IPS DF 6.9 (cell line): Measurements from ENCODE around the gene ISCU.
"Not testable (repeated sequence)": the region's sequence is repeated elsewhere in the genome, so short reads cannot be mapped to it uniquely, and the experiment has no call there.

Experiments
- DNase-seq: peaks from one replicate; pipeline ENCODE4 v3.0.0-alpha.2; 2013; ENCODE audit warnings: low read depth, low spot score
- H3K27ac ChIP-seq: one replicate; pipeline ENCODE4 v1.5.1; 2013; ENCODE audit warnings: low read length, control low read depth
- H3K27me3 ChIP-seq: 2 replicates; pipeline ENCODE4 v1.6.1; 2013; ENCODE audit warnings: mild to moderate bottlenecking, low read length; ENCODE audit not compliant: control insufficient read depth, insufficient read depth
- H3K36me3 ChIP-seq: 2 replicates; pipeline ENCODE4 v1.6.1; 2013; ENCODE audit warnings: low read length; ENCODE audit not compliant: control insufficient read depth, insufficient read depth
- H3K4me1 ChIP-seq: 2 replicates; pipeline ENCODE4 v1.6.1; 2013; ENCODE audit warnings: low read length; ENCODE audit not compliant: control insufficient read depth, insufficient read depth
- H3K4me3 ChIP-seq: 2 replicates; pipeline ENCODE4 v1.5.1; 2013; ENCODE audit warnings: mild to moderate bottlenecking, low read length
- H3K9me3 ChIP-seq: 2 replicates; pipeline ENCODE4 v1.6.1; 2013; ENCODE audit warnings: low read length, inconsistent platforms; ENCODE audit not compliant: control insufficient read depth, insufficient read depth
- WGBS: extraction: QIAGEN DNeasy Blood & Tissue Kit; methylation state at CpG from one replicate; pipeline ENCODE4 v1.1.7; 2013; ENCODE audit warnings: mixed read lengths, missing lambda C conversion rate; ENCODE audit not compliant: insufficient read length, insufficient coverage; 5-methylcytosine and 5-hydroxymethylcytosine counted together

ISCU gene

DNA sequence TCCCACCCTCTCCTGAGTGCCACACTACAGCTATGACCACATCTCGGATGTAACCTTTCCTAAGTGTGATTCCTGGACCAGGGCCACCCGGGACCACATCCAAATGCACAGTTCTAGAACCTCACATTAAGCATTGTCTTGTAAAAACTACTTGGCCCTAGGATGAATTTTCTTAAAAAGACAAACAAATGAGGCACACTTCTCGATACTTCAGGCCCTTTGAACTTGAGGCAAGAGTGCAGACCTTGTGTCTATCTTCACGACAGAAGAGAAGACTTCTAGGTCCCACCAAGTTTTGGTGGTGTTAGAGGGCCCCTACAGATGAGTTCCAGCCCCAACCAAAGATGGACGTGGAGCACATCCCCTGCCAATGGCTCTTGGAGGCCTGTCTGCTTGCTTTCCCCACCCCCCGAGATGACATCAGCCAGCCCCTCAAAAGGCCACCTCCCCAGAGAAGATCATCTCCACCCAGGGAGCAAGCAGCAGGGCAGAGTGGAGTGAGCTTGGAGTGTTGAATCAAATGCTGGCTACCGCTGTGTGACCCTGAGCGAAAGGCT is 9.3 kb downstream of the ISCU start:
- H3K4me1 ChIP-seq, result no peaks in the 10 kb centered on the region
- H3K27me3 ChIP-seq, result 0 out of 2 replicates have a peak, but pooled peaks cover 1% of the 10 kb centered on the region
- no peak for DNase-seq
- WGBS, result no CpG with 5 or more reads among the region's 8 CpGs
- H3K9me3 ChIP-seq, result no peaks in the 10 kb centered on the region
- no peak overlapping the region for H3K4me3 ChIP-seq
- H3K36me3 ChIP-seq, result peaks cover 7% of the 10 kb centered on the region; the same call in 1 of the 2 replicates
- H3K27ac ChIP-seq, result no peak overlapping the region

GRCh38 chr12:108572166-108572790 is 9.9 kb downstream of the ISCU start:
- H3K4me1 ChIP-seq, result no peaks in the 10 kb centered on the region
- H3K9me3 ChIP-seq, result no peaks in the 10 kb centered on the region
- DNase-seq, result no peak
- peaks cover 3% of the 10 kb centered on the region; the same call in 1 of the 2 replicates for H3K36me3 ChIP-seq
- no CpG with 5 or more reads among the region's 8 CpGs for WGBS
- no peak overlapping the region for H3K27ac ChIP-seq
- H3K27me3 ChIP-seq, result 0 out of 2 replicates have a peak, but pooled peaks cover 1% of the 10 kb centered on the region
- H3K4me3 ChIP-seq, result no peak overlapping the region

GRCh38 chr12:108573317-108573716 is 10.9 kb downstream of the ISCU start:
- Histone ChIP-seq H3K4me3 (no peak overlapping the region), H3K27me3 (0 out of 2 replicates have a peak, but pooled peaks cover 1% of the 10 kb centered on the region), H3K36me3 (peaks cover 3% of the 10 kb centered on the region; the same call in 1 of the 2 replicates), H3K4me1 (no peaks in the 10 kb centered on the region), H3K9me3 (no peaks in the 10 kb centered on the region), H3K27ac (no peak overlapping the region)
- no peak for DNase-seq
- WGBS, result no CpG with 5 or more reads among the region's 2 CpGs

GRCh38 chr12:108574276-108574675 is 11.9 kb downstream of the ISCU start:
- H3K27me3 ChIP-seq, H3K27ac ChIP-seq, H3K9me3 ChIP-seq, H3K4me3 ChIP-seq, H3K4me1 ChIP-seq, H3K36me3 ChIP-seq, DNase-seq: not testable (repeated sequence)
- WGBS, result no CpG with 5 or more reads among the region's 1 CpG

DNA sequence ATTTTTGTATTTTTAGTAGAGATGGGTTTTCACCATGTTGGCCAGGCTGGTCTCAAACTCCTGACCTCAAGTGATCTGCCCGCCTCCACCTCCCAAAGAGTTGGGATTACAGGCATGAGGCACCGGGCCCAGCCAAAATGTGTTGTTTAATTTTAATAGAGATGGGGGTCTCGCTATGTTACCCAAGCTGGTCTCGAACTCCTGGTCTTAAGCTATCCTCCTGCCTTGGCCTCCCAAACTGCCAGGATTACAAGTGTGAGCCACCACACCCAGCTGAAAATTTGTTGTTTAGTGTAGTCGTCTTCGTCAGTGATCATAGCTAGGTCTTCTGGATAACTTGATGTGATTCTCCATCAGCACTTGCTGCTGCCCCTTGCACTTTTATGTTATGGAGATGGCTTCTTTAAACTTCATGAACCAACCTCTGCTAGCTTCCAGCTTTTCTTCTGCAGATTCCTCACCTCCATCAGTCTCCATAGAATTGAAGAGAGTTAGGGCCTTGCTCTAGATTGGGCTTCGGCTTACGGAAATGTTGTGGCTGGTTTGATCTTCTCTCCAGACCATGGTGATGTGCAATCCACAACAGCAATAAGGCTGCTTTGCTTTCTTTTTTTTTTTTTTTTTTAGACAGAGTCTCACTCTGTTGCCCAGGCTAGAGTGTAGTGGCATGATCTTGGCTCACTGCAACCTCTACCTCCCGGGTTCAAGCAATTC is 13.0 kb downstream of the ISCU start:
- Histone ChIP-seq H3K4me1 (no peaks in the 10 kb centered on the region), H3K4me3 (no peak overlapping the region), H3K27me3 (0 out of 2 replicates have a peak, but pooled peaks cover 1% of the 10 kb centered on the region), H3K27ac (no peak overlapping the region), H3K9me3 (no peaks in the 10 kb centered on the region), H3K36me3 (no peaks in the 10 kb centered on the region)
- DNase-seq, result no peak
- WGBS, result no CpG with 5 or more reads among the region's 9 CpGs

DNA sequence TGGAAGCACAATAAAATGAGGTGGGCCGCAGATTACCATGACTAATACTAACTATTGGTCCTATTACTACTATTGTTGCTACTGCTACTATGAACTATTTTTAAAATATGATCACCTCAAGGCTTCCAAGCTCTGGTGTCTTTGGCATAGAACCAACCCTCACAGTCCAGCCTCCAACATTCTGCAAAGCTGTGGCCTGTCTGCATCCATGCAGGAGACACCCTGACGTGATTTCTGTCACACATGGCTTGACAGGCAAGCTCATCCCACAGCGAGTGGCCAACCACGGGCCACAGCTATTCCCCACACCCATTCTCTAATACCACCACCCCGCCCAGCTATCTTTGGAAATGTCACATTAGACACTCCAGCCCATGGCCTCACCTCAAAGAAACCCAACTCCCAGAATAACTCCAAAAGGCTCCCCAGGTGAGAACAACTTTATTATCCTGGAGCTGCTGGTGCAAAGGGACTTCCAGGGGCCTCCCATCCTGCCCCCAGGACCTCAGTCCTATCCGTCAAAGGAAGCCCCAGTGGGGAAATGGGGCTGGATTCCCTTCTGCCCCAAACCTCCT is 14.4 kb downstream of the ISCU start:
- no peak for DNase-seq
- Histone ChIP-seq H3K27me3 (0 out of 2 replicates have a peak, but pooled peaks cover 1% of the 10 kb centered on the region), H3K9me3 (no peaks in the 10 kb centered on the region), H3K27ac (no peak overlapping the region), H3K4me3 (no peak overlapping the region), H3K4me1 (no peaks in the 10 kb centered on the region), H3K36me3 (no peaks in the 10 kb centered on the region)
- WGBS, result no CpG with 5 or more reads among the region's 6 CpGs

DNA sequence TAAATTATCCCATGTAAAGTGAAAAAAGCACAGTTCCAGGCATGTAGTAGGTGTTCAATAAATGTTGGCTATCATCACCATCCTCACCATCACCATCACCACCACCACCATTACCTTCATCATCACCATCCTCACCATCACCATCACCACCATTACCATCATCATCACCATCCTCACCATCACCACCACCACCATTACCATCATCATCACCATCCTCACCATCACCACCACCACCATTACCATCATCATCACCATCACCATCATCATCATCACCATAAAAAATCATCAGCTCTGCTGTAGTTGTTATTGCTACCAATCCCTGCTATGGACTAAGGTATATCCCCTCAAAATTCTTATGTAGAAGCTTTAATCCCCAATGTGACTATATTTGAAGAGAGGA is 15.1 kb downstream of the ISCU start:
- H3K27me3 ChIP-seq, result 0 out of 2 replicates have a peak, but pooled peaks cover 1% of the 10 kb centered on the region
- H3K27ac ChIP-seq, result no peak overlapping the region
- no peaks in the 10 kb centered on the region for H3K36me3 ChIP-seq
- no peaks in the 10 kb centered on the region for H3K4me1 ChIP-seq
- no peaks in the 10 kb centered on the region for H3K9me3 ChIP-seq
- no peak overlapping the region for H3K4me3 ChIP-seq
- no peak for DNase-seq

- Histone ChIP-seq H3K27me3 (0 out of 2 replicates have a peak, but pooled peaks cover 1% of the 10 kb centered on the region), H3K27ac (no peak overlapping the region), H3K4me1 (no peaks in the 10 kb centered on the region), H3K4me3 (no peak overlapping the region), H3K36me3 (no peaks in the 10 kb centered on the region), H3K9me3 (no peaks in the 10 kb centered on the region)
- WGBS, result no CpG with 5 or more reads among the region's 2 CpGs
- DNase-seq, result no peak
These were observed 15.9 kb downstream of the ISCU start for GRCh38 chr12:108578264-108578663.

DNA sequence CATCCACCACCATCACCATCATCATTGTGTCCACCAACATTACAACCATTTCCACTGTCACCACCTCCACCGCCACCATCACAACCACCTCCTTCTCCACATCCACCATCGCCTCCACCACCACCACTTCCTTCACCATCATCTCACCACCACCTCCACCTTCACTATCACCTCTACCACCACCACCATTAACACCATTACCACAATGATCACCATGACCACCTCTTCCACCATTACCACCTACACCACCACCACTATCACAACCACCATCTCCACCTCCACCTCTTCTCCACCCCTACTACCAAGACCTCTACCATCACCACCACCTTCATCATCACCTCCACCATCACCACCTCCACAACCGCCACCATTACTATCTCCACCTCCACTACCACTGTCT is 16.4 kb downstream of the ISCU start:
- H3K27ac ChIP-seq, result no peak overlapping the region
- 100% methylated on average over 2 of the region's 3 CpGs for WGBS
- H3K9me3 ChIP-seq, result no peaks in the 10 kb centered on the region
- H3K4me3 ChIP-seq, result no peak overlapping the region
- H3K4me1 ChIP-seq, result no peaks in the 10 kb centered on the region
- no peaks in the 10 kb centered on the region for H3K36me3 ChIP-seq
- no peak for DNase-seq
- no peaks in the 10 kb centered on the region for H3K27me3 ChIP-seq

- H3K27ac ChIP-seq, result no peak overlapping the region
- H3K4me1 ChIP-seq, result no peaks in the 10 kb centered on the region
These were observed 18.1 kb downstream of the ISCU start for GRCh38 chr12:108580531-108580930.

More at GRCh38 chr12:108580531-108580930, 18.1 kb downstream of the ISCU start:
- WGBS, result no CpG with 5 or more reads among the region's 3 CpGs
- no peaks in the 10 kb centered on the region for H3K36me3 ChIP-seq
- no peaks in the 10 kb centered on the region for H3K9me3 ChIP-seq
- H3K27me3 ChIP-seq, result no peaks in the 10 kb centered on the region
- no peak for DNase-seq
- no peak overlapping the region for H3K4me3 ChIP-seq
